Measurements from ENCODE around the gene PITRM1.

PITRM1 gene

DNA sequence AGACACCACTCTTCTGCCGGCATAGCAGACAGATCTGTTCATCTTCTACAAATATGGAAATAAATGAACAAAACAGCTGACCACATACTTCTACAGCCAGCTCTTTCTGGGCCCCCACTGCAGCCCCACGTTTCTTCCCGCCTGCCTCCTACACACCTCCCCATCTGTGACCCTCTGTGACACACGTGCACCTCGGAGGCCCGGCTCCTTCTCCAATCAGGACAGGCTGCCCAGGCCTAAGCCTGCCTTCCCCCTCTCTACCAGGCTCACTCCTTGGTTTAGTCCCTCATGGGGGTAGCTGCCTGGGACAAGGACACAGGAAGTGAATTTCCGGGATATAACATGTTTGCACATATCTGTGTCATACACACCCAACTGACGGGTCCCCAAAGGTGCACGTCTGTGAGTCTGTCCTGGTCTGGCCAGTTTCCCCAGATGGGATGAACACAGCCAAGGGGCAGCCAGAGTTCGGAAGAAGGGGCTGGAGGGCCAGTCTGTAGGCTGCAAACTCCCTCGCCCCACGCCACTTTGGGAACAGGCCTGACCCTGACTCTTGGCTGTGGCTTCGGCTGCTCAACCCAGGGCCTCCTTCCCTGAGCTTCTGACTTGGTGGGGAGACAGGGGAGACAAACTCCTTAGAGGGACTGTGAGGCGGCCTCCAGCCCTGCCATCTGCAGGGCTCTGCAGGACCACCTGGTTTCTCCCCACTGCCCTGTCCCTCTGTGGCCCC, 30.3 kb downstream of the PITRM1 start:
- Mint-ChIP-seq H3K27me3 (ENCODE audit: low read depth, poor library complexity) (no peaks in the 10 kb centered on the region), H3K36me3 (ENCODE audit: low read depth) (peaks cover 85% of the 10 kb centered on the region), H3K4me1 (no peaks in the 10 kb centered on the region), H3K27ac (no peak overlapping the region), H3K9me3 (no peaks in the 10 kb centered on the region), H3K4me3 (no peak overlapping the region)
- TF ChIP-seq, protein P1, sequence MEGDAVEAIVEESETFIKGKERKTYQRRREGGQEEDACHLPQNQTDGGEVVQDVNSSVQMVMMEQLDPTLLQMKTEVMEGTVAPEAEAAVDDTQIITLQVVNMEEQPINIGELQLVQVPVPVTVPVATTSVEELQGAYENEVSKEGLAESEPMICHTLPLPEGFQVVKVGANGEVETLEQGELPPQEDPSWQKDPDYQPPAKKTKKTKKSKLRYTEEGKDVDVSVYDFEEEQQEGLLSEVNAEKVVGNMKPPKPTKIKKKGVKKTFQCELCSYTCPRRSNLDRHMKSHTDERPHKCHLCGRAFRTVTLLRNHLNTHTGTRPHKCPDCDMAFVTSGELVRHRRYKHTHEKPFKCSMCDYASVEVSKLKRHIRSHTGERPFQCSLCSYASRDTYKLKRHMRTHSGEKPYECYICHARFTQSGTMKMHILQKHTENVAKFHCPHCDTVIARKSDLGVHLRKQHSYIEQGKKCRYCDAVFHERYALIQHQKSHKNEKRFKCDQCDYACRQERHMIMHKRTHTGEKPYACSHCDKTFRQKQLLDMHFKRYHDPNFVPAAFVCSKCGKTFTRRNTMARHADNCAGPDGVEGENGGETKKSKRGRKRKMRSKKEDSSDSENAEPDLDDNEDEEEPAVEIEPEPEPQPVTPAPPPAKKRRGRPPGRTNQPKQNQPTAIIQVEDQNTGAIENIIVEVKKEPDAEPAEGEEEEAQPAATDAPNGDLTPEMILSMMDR (IDR thresholded peaks at IDR 0.05), result no peak
- DNase-seq, result no peak

GRCh38 chr10:3141351-3142005, 31.1 kb downstream of the PITRM1 start:
- peaks cover 86% of the 10 kb centered on the region for H3K36me3 Mint-ChIP-seq (ENCODE audit: low read depth)
- no peak for DNase-seq
- H3K4me1 Mint-ChIP-seq, result no peaks in the 10 kb centered on the region
- no peaks in the 10 kb centered on the region for H3K27me3 Mint-ChIP-seq (ENCODE audit: low read depth, poor library complexity)
- H3K4me3 Mint-ChIP-seq, result no peak overlapping the region
- H3K27ac Mint-ChIP-seq, result no peak overlapping the region
- TF ChIP-seq, protein P1 (IDR thresholded peaks at IDR 0.05), result no peak
- H3K9me3 Mint-ChIP-seq, result no peaks in the 10 kb centered on the region

- Mint-ChIP-seq H3K36me3 (ENCODE audit: low read depth) (peaks cover 83% of the 10 kb centered on the region), H3K27me3 (ENCODE audit: low read depth, poor library complexity) (no peaks in the 10 kb centered on the region), H3K9me3 (no peaks in the 10 kb centered on the region), H3K4me1 (no peaks in the 10 kb centered on the region), H3K27ac (no peak overlapping the region), H3K4me3 (no peak overlapping the region)
- DNase-seq, result no peak
- TF ChIP-seq, protein P1 (IDR thresholded peaks at IDR 0.05), result no peak
Measured at GRCh38 chr10:3140280-3140679, 32.3 kb downstream of the PITRM1 start.

DNA sequence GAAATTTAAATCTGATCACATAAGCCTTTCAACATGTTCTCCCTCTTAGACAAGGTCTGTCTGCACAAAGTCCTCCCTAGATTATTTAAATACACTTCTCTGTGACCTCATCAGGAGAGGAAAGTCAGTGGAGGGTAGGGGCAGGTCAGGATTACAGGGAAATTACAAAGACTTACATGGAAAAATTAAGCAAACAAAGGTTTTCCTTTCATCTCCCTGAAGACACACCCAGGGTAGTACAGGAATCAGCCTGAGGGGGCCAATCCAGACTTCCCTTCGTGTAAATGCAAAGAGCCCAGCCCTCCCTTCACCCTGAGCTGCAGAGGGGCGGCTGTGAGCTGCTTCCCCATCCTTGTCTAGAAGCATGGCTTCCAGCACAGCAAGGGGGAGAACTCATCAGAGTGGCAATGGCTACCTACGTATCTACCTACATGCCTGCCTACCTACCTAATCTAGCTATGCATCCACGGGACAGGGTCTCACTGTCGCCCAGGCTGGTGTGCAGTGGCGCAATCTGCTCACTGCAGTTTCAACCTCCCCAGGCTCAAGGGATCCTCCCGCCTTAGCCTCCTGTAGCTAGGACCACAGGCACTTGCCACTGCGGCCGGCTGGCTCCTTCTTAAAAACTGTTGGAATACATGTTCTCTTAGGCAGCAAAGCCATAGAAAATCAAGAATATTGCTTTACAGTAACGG, 33.2 kb downstream of the PITRM1 start:
- TF ChIP-seq, protein P1 (IDR thresholded peaks at IDR 0.05), result no peak
- no peak overlapping the region for H3K27ac Mint-ChIP-seq
- H3K36me3 Mint-ChIP-seq (ENCODE audit: low read depth), result peaks cover 83% of the 10 kb centered on the region
- H3K4me3 Mint-ChIP-seq, result no peak overlapping the region
- H3K4me1 Mint-ChIP-seq, result no peaks in the 10 kb centered on the region
- H3K27me3 Mint-ChIP-seq (ENCODE audit: low read depth, poor library complexity), result no peaks in the 10 kb centered on the region
- DNase-seq, result no peak
- no peaks in the 10 kb centered on the region for H3K9me3 Mint-ChIP-seq

- Mint-ChIP-seq H3K27ac (peak overlapping the region; percentile 13), H3K4me3 (no peak overlapping the region), H3K36me3 (ENCODE audit: low read depth) (peaks cover 81% of the 10 kb centered on the region), H3K27me3 (ENCODE audit: low read depth, poor library complexity) (no peaks in the 10 kb centered on the region), H3K9me3 (no peaks in the 10 kb centered on the region), H3K4me1 (no peaks in the 10 kb centered on the region)
- DNase-seq, result no peak
- TF ChIP-seq, protein P1 (IDR thresholded peaks at IDR 0.05), result no peak
Measured at GRCh38 chr10:3137958-3138726, 34.4 kb downstream of the PITRM1 start.

Measured in nephron progenitor cell (in vitro differentiated cells).